ENCODE data around the gene SH3RF3.

The SH3RF3 gene

GRCh38 chr2:109332880-109333279 is 203.9 kb downstream of the SH3RF3 start:
- DNase-seq (ENCODE audit: low read depth in 1 of 2, low spot score in 1 of 2): no peak
- in situ Hi-C loops (cut with HindIII; ENCODE audit: low pct_unique_long_range_greater_than_20kb, low sequenced_read_pairs): no loop called here
- no peak for TF ChIP-seq JUND (IDR thresholded peaks at IDR 0.05; ENCODE audit: low read depth)

DNA sequence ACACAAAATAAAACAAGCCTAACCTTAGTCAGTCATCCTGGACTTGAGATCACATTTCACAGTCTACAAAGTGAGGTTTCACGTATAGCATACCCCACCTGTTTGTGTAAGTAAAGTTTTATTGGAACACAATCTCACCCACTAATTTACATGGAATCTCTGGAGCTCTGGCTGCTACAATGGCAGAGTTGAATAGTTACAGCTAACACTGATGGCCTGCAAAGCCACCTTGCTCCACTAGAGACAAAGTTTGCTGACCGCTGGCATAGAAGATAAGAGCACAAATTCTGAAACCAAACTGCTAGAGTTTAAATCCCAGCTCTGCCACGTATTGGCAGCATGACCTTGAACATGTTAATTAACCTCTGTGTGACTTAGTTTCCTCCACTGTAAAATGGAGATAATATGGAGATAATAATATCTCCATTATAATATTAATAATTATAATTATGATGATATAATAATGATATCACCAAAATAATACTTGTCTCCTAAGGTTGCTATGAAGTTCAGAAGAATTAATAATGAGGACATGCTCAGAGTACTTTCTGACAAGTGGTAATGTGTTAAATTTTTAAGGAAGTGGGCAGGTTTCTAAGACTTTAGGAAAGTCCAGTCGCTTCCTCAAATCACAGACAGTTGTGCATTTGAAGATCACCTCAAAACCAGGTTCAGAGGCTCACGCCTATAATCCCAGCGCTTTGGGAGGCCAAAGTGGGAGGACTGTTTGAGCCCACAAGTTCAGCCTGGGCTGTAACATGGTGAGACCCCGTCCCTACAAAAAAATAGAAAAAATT is 204.6 kb downstream of the SH3RF3 start:
- in situ Hi-C loops (cut with HindIII; ENCODE audit: low pct_unique_long_range_greater_than_20kb, low sequenced_read_pairs): no loop called here

GRCh38 chr2:109335631-109336176 is 206.7 kb downstream of the SH3RF3 start:
- DNase-seq (ENCODE audit: low read depth in 1 of 2, low spot score in 1 of 2): no peak
- no peak for TF ChIP-seq JUND (IDR thresholded peaks at IDR 0.05; ENCODE audit: low read depth)
- in situ Hi-C loops (cut with HindIII; ENCODE audit: low pct_unique_long_range_greater_than_20kb, low sequenced_read_pairs): no loop called here

More for the DNA sequence above, 204.6 kb downstream of the SH3RF3 start:
- no peak for DNase-seq (ENCODE audit: low read depth in 1 of 2, low spot score in 1 of 2)
- TF ChIP-seq JUND (IDR thresholded peaks at IDR 0.05; ENCODE audit: low read depth): no peak

- in situ Hi-C loops (cut with HindIII; ENCODE audit: low pct_unique_long_range_greater_than_20kb, low sequenced_read_pairs): no loop called here
- no peak for DNase-seq (ENCODE audit: low read depth in 1 of 2, low spot score in 1 of 2)
- no peak for TF ChIP-seq JUND (IDR thresholded peaks at IDR 0.05; ENCODE audit: low read depth)
Measured at GRCh38 chr2:109336296-109336695, 207.3 kb downstream of the SH3RF3 start.

DNA sequence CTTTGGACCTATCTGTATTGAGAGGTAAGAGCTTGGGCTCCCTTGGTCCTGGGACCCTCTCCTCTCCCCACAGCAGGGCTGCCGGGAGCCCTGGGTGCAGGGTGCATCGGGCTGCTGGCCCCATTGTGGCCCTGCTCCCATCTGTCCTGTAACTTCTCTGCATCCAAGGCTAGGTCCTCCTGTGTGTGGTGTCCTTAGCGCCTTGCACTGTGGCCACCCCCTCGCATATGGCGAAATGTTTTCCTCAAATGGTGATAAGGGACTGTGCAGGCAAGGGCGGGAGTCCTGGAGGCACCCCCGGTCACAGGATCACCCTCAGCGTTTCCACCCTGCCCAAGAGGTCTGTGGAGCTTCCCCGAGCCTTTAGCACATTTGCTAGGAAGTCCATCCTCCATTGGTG is 208.2 kb downstream of the SH3RF3 start:
- no peak for TF ChIP-seq JUND (IDR thresholded peaks at IDR 0.05; ENCODE audit: low read depth)
- no peak for DNase-seq (ENCODE audit: low read depth in 1 of 2, low spot score in 1 of 2)
- in situ Hi-C loops (cut with HindIII; ENCODE audit: low pct_unique_long_range_greater_than_20kb, low sequenced_read_pairs): no loop called here

GRCh38 chr2:109339519-109339966 is 210.5 kb downstream of the SH3RF3 start:
- TF ChIP-seq JUND (IDR thresholded peaks at IDR 0.05; ENCODE audit: low read depth): no peak
- DNase-seq (ENCODE audit: low read depth in 1 of 2, low spot score in 1 of 2): no peak
- in situ Hi-C loops (cut with HindIII; ENCODE audit: low pct_unique_long_range_greater_than_20kb, low sequenced_read_pairs): no loop called here

DNA sequence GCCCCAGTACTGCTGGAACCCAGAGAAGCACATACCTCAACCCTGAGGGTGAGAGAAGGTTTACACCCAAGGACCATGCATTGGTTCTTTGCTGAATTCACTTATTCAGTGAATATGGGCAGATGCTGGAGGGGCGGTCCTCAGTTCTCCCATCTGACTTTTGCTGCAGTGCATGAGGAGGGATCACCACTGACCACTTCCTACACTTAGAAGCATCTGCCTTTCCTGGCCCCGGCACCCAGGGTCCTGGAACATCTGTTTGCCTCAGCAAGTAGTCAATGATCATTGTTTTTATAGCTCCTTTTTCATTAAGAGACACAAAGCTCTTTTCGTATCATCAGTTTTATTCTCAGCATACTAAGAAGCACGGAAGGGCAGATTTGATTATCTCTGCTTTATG is 211.4 kb downstream of the SH3RF3 start:
- no peak for DNase-seq (ENCODE audit: low read depth in 1 of 2, low spot score in 1 of 2)
- in situ Hi-C loops (cut with HindIII; ENCODE audit: low pct_unique_long_range_greater_than_20kb, low sequenced_read_pairs): no loop called here
- TF ChIP-seq JUND (IDR thresholded peaks at IDR 0.05; ENCODE audit: low read depth): no peak

GRCh38 chr2:109341355-109342255 is 212.6 kb downstream of the SH3RF3 start:
- in situ Hi-C loops (cut with HindIII; ENCODE audit: low pct_unique_long_range_greater_than_20kb, low sequenced_read_pairs): no loop called here
- no peak for DNase-seq (ENCODE audit: low read depth in 1 of 2, low spot score in 1 of 2)
- no peak for TF ChIP-seq JUND (IDR thresholded peaks at IDR 0.05; ENCODE audit: low read depth)

GRCh38 chr2:109342256-109342850 is 213.3 kb downstream of the SH3RF3 start:
- DNase-seq (ENCODE audit: low read depth in 1 of 2, low spot score in 1 of 2): no peak
- in situ Hi-C loops (cut with HindIII; ENCODE audit: low pct_unique_long_range_greater_than_20kb, low sequenced_read_pairs): no loop called here
- no peak for TF ChIP-seq JUND (IDR thresholded peaks at IDR 0.05; ENCODE audit: low read depth)

- no peak for DNase-seq (ENCODE audit: low read depth in 1 of 2, low spot score in 1 of 2)
- no peak for TF ChIP-seq JUND (IDR thresholded peaks at IDR 0.05; ENCODE audit: low read depth)
- in situ Hi-C loops (cut with HindIII; ENCODE audit: low pct_unique_long_range_greater_than_20kb, low sequenced_read_pairs): no loop called here
Measured at GRCh38 chr2:109342930-109343329, 213.9 kb downstream of the SH3RF3 start.

- TF ChIP-seq JUND (IDR thresholded peaks at IDR 0.05; ENCODE audit: low read depth): no peak
- no peak for DNase-seq (ENCODE audit: low read depth in 1 of 2, low spot score in 1 of 2)
- in situ Hi-C loops (cut with HindIII; ENCODE audit: low pct_unique_long_range_greater_than_20kb, low sequenced_read_pairs): no loop called here
Measured at GRCh38 chr2:109343460-109343859, 214.5 kb downstream of the SH3RF3 start.

GRCh38 chr2:109344270-109344805 is 215.3 kb downstream of the SH3RF3 start:
- no peak for TF ChIP-seq JUND (IDR thresholded peaks at IDR 0.05; ENCODE audit: low read depth)
- in situ Hi-C loops (cut with HindIII; ENCODE audit: low pct_unique_long_range_greater_than_20kb, low sequenced_read_pairs): no loop called here
- DNase-seq (ENCODE audit: low read depth in 1 of 2, low spot score in 1 of 2): no peak
